ENCODE measurements around the gene SMAD6.
"Not testable (repeated sequence)": the region's sequence is repeated elsewhere in the genome, so short reads cannot be mapped to it uniquely, and the experiment has no call there.

Gene SMAD6

DNA sequence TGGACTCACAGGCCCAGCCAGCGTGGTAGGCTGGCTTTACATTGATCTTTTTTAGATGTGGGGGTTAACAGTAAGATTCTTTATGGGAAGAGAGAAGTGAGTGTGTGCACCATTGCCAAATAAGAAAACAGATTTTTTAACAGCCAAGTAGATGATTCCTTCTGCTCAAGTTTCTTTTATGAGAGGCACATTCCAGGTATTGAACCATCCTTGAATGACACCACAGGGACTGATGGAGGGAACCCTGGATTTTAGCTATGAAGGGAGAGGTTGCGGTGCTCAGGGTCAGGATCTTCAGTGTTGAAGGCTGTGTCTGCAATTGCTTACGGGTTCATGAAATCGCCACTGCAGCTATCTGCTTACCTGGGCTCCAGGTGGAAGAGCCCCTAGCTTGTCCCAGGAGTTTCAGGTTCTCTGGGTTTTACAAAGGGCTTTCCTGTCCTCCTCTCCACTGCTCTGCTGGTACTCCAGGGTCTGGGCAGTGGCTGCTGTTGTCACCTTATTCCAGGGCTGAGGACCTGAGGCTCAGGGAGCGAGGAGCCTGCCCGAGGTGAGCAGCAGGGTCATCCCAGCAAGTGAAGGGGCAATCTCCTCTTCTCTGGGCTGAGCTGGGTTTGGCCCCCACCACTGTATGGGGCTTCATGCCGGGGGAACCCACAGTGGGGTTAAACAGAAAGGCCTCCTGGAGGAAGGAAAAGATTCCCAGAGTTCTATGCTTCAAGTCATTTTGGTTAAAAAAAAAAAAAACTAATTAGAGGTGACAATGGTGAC, 53.4 kb downstream of the SMAD6 start:
- TF ChIP-seq, protein P1, sequence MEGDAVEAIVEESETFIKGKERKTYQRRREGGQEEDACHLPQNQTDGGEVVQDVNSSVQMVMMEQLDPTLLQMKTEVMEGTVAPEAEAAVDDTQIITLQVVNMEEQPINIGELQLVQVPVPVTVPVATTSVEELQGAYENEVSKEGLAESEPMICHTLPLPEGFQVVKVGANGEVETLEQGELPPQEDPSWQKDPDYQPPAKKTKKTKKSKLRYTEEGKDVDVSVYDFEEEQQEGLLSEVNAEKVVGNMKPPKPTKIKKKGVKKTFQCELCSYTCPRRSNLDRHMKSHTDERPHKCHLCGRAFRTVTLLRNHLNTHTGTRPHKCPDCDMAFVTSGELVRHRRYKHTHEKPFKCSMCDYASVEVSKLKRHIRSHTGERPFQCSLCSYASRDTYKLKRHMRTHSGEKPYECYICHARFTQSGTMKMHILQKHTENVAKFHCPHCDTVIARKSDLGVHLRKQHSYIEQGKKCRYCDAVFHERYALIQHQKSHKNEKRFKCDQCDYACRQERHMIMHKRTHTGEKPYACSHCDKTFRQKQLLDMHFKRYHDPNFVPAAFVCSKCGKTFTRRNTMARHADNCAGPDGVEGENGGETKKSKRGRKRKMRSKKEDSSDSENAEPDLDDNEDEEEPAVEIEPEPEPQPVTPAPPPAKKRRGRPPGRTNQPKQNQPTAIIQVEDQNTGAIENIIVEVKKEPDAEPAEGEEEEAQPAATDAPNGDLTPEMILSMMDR (conservative IDR thresholded peaks at IDR 0.05; ENCODE audit: low read depth, low read length): no peak
- no peak overlapping the region for H3K4me3 ChIP-seq (ENCODE audit: low read depth, low read length)
- no peak for DNase-seq (ENCODE audit: low read depth)

DNA sequence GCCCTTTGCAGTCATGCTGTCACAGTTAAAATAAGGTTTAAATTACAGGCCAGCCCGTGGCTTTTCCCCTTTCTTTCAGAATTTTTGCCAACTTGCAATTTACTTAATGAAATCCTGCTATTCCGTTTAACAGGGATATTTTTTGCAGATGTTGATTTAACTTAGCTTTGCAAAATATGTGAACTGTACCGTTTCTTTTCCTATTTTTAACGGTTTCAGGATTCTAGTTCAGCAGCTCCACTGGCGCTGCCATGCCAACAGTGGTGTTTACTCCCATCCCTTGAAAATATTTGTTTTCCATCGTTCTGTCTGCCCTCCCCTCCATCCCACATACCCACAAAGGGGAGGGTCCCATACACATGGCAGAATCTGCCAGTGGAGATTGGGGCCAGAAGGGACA, 54.3 kb downstream of the SMAD6 start:
- H3K4me3 ChIP-seq (ENCODE audit: low read depth, low read length): no peak overlapping the region
- no peak for DNase-seq (ENCODE audit: low read depth)
- TF ChIP-seq, protein P1 (conservative IDR thresholded peaks at IDR 0.05; ENCODE audit: low read depth, low read length): no peak

DNA sequence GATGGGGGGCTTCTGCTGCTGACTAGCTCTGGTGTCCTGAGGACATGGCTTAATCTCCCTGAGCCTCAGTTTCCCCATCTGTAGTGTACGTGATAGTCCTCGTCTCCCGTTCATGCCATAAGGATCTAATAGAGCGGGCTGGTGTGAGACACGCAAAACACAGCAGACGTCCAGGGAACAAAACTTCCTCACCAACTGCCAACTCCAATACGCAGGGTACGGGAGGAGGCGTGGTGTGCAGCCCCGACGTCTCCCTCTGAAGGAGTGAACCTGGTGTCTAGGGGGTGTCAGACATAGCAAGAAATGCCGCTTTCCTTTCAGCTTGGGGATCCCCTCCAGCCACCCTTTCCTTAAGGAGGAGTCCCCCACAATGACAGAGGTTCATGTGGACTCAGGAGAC, 55.0 kb downstream of the SMAD6 start:
- H3K4me3 ChIP-seq (ENCODE audit: low read depth, low read length): no peak overlapping the region
- TF ChIP-seq, protein P1 (conservative IDR thresholded peaks at IDR 0.05; ENCODE audit: low read depth, low read length): no peak
- no peak for DNase-seq (ENCODE audit: low read depth)

DNA sequence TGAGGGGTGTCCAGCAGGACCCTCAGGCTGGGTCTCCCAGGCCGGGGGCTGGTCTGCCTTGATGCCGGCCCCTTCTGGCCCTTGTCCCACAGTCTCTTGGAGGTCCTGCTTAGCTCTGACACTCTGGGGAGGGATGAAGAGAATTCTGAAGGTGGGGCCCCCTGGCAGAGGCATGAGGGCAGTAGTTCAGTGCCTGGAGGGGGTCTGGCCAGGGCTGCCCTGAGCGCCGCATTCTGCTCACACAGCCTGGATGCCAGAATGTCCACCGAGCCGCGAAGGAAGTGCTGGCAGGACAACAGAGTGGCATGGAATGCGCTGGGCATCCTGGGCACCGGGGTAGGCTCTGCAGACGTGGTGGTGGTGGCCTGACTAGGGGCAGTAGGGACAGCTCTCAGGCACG, 55.5 kb downstream of the SMAD6 start:
- DNase-seq (ENCODE audit: low read depth): no peak
- TF ChIP-seq, protein P1 (conservative IDR thresholded peaks at IDR 0.05; ENCODE audit: low read depth, low read length): no peak

DNA sequence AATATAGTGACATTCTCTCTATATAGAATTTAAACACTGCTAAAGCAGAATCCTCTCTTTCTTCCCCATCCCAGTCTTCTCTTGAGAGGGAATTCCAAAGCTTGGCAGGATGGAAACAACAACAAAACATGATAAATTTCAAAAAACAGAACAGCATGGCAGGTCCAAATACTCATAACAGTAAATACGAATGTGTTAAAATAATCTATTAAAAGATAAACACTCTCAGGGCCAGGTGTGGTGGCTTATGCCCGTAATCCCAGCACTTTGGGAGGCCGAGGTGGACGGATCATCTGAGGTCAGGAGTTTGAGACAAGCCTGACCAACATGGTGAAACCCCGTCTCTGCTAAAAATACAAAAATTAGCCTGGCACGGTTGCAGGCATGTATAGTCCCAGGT, 56.2 kb downstream of the SMAD6 start:
- not testable (repeated sequence) for DNase-seq (ENCODE audit: low read depth); H3K4me3 ChIP-seq (ENCODE audit: low read depth, low read length)

More for the DNA sequence above, 55.5 kb downstream of the SMAD6 start:
- no peak overlapping the region for H3K4me3 ChIP-seq (ENCODE audit: low read depth, low read length)

DNA sequence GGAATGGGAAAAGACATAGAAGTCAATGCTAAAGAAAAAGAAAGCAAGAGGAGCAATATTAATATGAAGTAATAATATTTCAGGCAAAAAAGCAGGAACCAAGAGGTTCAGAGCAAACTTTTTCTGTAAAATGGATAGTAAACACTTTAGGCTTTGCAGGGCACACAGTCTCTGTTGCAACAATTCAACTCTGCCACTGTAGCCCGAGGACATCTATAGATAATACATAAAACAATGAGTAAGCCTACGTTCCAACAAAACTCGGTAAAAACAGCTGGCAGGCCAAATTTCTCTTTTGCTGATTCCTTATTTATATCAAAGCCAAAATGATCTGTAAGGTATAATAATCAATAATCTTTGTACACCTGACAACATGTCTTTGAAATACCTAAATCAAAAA, 56.8 kb downstream of the SMAD6 start:
- no peak overlapping the region for H3K4me3 ChIP-seq (ENCODE audit: low read depth, low read length)
- DNase-seq (ENCODE audit: low read depth): no peak
- TF ChIP-seq, protein P1 (conservative IDR thresholded peaks at IDR 0.05; ENCODE audit: low read depth, low read length): no peak

DNA sequence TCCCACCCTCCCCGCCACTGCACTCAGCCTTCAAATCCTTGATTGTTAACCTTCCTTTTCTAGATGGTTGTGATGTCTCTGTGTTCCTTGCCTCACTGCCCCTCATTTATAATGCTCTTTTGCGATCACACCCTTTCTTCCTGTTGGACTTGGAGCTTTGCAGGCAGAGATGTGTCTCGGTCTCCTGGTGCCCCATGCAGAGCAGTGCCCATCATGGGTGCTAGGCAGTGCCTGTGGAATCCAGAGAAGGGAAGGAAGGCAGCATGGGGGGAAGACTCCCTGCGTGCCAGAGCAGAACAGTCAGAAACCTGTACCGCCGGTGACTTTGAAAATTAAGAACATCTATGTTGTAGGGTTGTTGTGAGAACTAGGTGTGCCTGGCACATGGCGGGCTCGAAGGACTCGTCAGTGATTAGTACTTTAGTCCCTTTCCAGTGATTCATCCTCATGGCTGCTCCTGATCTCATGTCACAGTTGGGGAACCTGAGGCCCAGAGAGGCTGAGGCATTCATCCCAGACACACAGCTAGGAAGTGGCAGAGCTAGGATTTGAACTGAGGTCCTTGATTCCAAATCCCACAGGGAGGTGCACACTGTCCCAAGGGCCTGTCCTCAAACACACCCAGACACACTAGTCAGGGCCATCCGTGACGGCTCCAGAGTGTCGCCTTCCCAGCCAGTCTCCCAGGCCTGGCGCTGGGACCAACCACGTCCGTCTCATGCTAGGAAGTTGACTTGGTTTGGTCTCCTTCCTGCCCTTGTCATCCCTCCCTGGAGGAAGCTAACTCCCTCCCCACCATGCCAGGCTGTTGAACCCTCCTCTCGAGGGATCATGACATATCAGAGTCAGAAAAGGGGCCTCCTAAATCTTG, 58.3 kb downstream of the SMAD6 start:
- H3K4me3 ChIP-seq (ENCODE audit: low read depth, low read length): no peak overlapping the region
- TF ChIP-seq, protein P1 (conservative IDR thresholded peaks at IDR 0.05; ENCODE audit: low read depth, low read length): no peak
- no peak for DNase-seq (ENCODE audit: low read depth)

Measured in choroid plexus epithelial cell (primary cell).